Glutamatergic neuron (in vitro differentiated cells): ENCODE measurements around the gene HS2ST1. TPM values are rescaled to one million over a fixed set of nuclear protein-coding genes. Genes with fewer than 3 reads are reported as not detected.

Experiments
- DNase-seq: peaks from one replicate; pipeline ENCODE4 v3.0.0; 2022
- H3K27ac Mint-ChIP-seq: one replicate; pipeline ENCODE4 v1.8.0; 2020; ENCODE audit warnings: mild to moderate bottlenecking, mixed read lengths, inconsistent platforms; ENCODE audit not compliant: unreplicated experiment
- H3K27me3 Mint-ChIP-seq: one replicate; pipeline ENCODE4 v1.8.0; 2020; ENCODE audit warnings: mild to moderate bottlenecking, moderate library complexity, mixed read lengths, inconsistent platforms; ENCODE audit not compliant: unreplicated experiment
- H3K36me3 Mint-ChIP-seq: one replicate; pipeline ENCODE4 v1.8.0; 2020; ENCODE audit warnings: mild to moderate bottlenecking, mixed read lengths, inconsistent platforms; ENCODE audit not compliant: unreplicated experiment
- H3K4me1 Mint-ChIP-seq: one replicate; pipeline ENCODE4 v1.8.0; 2020; ENCODE audit warnings: mild to moderate bottlenecking, low read depth, mixed read lengths, inconsistent platforms; ENCODE audit not compliant: unreplicated experiment
- H3K4me3 Mint-ChIP-seq: one replicate; pipeline ENCODE4 v1.8.0; 2020; ENCODE audit warnings: mild to moderate bottlenecking, mixed read lengths, inconsistent platforms; ENCODE audit not compliant: unreplicated experiment
- H3K9me3 Mint-ChIP-seq: one replicate; pipeline ENCODE4 v1.8.0; 2020; ENCODE audit warnings: mild to moderate bottlenecking, moderate library complexity, mixed read lengths, inconsistent platforms; ENCODE audit not compliant: unreplicated experiment
- total RNA-seq: library from RNA; stranded (reverse); fragmentation: NEBNext Ultra II Directional; extraction: Animal tissue kit (Norgen Biotek cat#: 25700); gene quantifications from one replicate; pipeline ENCODE4 v1.2.1, GENCODE V29; 2021; ENCODE audit not compliant: unreplicated experiment
- TF ChIP-seq, protein P1 (sequence below): fragments of 200-600 bp; sonication (generic); IDR thresholded peaks from one replicate; pipeline ENCODE4 v1.5.0; 2021; ENCODE audit not compliant: partially characterized antibody, unreplicated experiment

The HS2ST1 gene
- total RNA-seq, 1 donor from 2014 or later: 12.9 TPM

DNA sequence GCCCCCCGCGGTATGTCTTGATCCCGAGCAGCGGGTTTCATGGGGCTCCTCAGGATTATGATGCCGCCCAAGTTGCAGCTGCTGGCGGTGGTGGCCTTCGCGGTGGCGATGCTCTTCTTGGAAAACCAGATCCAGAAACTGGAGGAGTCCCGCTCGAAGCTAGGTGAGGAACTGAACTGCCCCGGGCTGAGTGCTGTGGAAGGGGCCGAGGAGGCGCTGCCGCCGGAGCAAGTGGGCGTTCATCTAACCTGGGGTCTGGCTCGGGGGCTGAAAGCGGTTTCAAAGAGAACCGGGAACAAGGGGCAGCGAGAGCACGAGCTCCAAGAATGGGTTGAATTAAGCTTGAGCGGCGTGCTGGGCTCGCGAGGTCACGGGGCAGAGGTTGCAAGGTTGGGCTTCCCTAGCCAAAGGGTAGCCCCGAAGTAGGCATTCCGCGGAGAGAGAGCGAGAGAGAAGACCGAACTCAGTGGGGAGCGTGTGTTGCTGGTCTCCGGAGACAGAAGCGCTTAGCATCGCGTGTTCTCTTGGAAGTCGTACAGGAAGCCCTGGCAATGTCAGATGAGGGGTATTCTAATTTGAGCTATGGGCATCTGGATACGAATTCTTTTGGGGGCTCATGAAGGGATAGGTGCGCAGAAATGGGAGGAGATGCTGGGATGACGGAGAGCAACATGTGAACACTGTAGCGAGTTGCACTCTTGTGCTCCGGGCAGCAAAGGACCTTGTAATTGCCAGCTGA lies 732 bp downstream of the HS2ST1 start:
- DNase-seq: peak; percentile 58
- Mint-ChIP-seq H3K4me3 (no peak overlapping the region), H3K27me3 (no peaks in the 10 kb centered on the region), H3K27ac (no peak overlapping the region), H3K4me1 (peaks cover 4% of the 10 kb centered on the region), H3K9me3 (peaks cover 3% of the 10 kb centered on the region), H3K36me3 (peaks cover under 1% of the 10 kb centered on the region)
- TF ChIP-seq, protein P1, sequence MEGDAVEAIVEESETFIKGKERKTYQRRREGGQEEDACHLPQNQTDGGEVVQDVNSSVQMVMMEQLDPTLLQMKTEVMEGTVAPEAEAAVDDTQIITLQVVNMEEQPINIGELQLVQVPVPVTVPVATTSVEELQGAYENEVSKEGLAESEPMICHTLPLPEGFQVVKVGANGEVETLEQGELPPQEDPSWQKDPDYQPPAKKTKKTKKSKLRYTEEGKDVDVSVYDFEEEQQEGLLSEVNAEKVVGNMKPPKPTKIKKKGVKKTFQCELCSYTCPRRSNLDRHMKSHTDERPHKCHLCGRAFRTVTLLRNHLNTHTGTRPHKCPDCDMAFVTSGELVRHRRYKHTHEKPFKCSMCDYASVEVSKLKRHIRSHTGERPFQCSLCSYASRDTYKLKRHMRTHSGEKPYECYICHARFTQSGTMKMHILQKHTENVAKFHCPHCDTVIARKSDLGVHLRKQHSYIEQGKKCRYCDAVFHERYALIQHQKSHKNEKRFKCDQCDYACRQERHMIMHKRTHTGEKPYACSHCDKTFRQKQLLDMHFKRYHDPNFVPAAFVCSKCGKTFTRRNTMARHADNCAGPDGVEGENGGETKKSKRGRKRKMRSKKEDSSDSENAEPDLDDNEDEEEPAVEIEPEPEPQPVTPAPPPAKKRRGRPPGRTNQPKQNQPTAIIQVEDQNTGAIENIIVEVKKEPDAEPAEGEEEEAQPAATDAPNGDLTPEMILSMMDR: no peak

DNA sequence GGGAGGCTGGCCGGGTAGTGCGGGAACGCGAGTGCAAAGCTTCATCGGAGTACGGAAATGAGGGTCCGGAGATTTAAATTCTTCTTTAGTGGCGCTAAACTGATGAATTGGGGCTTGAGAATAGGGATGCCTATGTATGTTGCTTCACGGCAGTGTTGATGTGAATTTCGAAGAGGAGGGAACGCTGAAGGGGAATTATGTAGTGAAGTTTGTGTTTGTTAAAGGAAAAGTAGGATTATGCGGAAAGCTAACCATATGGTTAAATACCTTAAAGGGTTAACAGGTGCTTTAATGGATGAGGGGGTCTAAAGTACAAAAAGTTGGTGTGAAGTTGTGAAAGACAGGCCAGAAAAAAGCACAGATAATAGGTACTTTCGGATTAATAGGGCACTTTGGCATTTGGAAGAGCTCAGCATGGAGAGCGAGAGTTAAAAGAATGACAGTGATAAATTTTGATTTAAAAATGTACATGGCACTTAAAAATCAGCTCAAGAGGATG lies 1.4 kb downstream of the HS2ST1 start:
- Mint-ChIP-seq H3K4me3 (no peak overlapping the region), H3K27ac (no peak overlapping the region), H3K36me3 (no peaks in the 10 kb centered on the region), H3K9me3 (peaks cover 3% of the 10 kb centered on the region), H3K27me3 (no peaks in the 10 kb centered on the region), H3K4me1 (peaks cover 4% of the 10 kb centered on the region)
- TF ChIP-seq, protein P1: no peak
- DNase-seq: no peak

DNA sequence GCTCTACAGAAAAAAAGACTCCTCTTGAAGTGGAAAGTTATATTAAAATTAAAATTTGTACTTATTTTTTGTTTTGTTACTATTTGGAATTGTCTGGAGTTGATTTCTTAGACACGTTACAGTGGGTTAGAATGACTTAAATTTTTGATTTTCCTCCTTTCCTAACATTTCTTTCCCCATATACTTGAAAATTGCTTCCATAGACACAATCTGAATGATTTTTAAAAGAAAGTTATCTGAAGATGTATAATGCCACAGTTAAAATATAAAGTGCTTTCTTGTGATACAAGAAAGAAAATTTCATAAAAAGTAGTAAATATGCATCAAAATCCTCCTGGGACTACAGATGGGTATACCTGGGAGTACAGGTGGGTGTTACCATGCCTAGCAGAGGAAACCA lies 2.3 kb downstream of the HS2ST1 start:
- Mint-ChIP-seq H3K4me1 (peaks cover 4% of the 10 kb centered on the region), H3K9me3 (peaks cover 3% of the 10 kb centered on the region), H3K27ac (no peak overlapping the region), H3K36me3 (no peaks in the 10 kb centered on the region), H3K27me3 (no peaks in the 10 kb centered on the region), H3K4me3 (no peak overlapping the region)
- no peak for DNase-seq
- TF ChIP-seq, protein P1: no peak

DNA sequence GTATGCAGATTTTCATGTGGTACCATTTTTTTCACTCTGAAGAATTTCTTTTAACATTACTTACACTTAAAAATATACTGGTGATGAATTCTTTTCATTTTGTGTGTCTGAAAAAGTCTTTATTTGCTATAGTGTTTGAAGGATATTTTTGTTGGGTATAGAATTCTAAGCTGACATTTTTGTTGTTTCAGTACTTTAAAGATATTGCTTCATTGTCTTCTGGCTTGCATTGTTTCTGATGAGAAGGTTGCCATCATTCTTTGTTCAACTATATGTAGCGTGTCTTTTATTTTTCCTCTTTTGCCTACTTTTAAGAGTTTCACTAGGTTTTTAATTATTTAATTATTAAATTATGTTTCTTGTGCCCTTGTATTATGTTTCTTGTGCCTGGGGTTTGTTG lies 8.0 kb downstream of the HS2ST1 start:
- peaks cover 2% of the 10 kb centered on the region for H3K27me3 Mint-ChIP-seq
- DNase-seq: no peak
- H3K27ac Mint-ChIP-seq: no peak overlapping the region
- peaks cover 32% of the 10 kb centered on the region for H3K36me3 Mint-ChIP-seq
- no peak overlapping the region for H3K4me3 Mint-ChIP-seq
- TF ChIP-seq, protein P1: no peak
- H3K4me1 Mint-ChIP-seq: no peaks in the 10 kb centered on the region
- peaks cover 7% of the 10 kb centered on the region for H3K9me3 Mint-ChIP-seq

DNA sequence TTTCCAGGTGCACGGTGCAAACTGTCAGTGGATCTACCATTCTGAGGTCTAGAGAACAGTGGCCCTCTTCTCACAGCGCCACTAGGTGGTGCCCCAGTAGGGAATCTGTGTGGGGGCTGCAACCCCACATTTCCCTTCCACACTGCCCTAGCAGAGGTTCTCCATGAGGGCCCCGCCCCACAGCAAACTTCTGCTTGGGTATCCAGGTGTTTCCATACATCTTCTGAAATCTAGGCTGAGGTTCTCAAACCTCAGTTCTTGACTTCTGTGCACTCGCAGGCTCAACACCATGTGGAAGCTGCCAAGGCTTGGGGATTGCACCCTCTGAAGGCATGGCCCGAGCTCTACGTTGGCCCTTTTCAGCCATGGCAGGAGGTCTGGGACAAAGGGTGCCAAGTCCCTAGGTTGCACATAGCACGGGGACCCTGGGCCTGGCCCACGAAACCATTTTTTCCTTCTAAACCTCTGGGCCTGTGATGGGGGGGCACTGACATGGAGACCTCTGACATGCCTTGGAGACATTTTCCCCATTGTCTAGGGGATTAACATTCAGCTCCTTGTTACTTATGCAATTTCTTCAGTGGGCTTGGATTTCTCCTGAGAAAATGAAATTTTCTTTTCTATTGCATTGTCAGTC lies 10.0 kb downstream of the HS2ST1 start:
- TF ChIP-seq, protein P1: no peak
- Mint-ChIP-seq H3K4me1 (no peaks in the 10 kb centered on the region), H3K9me3 (peaks cover 7% of the 10 kb centered on the region), H3K27me3 (peaks cover 2% of the 10 kb centered on the region), H3K36me3 (peaks cover 32% of the 10 kb centered on the region), H3K4me3 (no peak overlapping the region), H3K27ac (no peak overlapping the region)
- DNase-seq: no peak
